ENCODE data around the gene GNG13.

DNA sequence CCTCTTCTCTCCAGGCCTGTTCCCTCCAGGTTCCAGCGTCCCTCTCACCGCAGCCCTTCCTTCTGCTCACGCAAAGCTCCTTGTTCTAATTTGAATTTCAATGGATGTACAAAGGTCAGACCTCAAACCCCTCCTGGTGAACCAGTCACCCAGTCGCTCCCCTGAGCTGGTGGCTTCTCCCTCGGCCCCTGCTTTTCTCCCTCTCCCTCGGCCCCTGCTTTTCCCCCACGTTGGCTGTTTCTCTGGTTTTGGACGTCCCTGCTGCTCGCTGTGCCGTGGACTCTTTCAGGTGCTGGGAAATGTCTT, 48.6 kb downstream of the GNG13 start:
- TF ChIP-seq, protein P1, sequence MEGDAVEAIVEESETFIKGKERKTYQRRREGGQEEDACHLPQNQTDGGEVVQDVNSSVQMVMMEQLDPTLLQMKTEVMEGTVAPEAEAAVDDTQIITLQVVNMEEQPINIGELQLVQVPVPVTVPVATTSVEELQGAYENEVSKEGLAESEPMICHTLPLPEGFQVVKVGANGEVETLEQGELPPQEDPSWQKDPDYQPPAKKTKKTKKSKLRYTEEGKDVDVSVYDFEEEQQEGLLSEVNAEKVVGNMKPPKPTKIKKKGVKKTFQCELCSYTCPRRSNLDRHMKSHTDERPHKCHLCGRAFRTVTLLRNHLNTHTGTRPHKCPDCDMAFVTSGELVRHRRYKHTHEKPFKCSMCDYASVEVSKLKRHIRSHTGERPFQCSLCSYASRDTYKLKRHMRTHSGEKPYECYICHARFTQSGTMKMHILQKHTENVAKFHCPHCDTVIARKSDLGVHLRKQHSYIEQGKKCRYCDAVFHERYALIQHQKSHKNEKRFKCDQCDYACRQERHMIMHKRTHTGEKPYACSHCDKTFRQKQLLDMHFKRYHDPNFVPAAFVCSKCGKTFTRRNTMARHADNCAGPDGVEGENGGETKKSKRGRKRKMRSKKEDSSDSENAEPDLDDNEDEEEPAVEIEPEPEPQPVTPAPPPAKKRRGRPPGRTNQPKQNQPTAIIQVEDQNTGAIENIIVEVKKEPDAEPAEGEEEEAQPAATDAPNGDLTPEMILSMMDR (IDR thresholded peaks at IDR 0.05; ENCODE audit: low read depth, low read length, poor library complexity, severe bottlenecking) = no peak
- TF ChIP-seq EZH2phosphoT487 (IDR thresholded peaks at IDR 0.05; ENCODE audit: borderline replicate concordance, low read length) = no peak
